Muscle of leg (tissue), 11 donors: ENCODE results near the gene PACS2. TPM values are rescaled to one million over a fixed set of nuclear protein-coding genes. Genes with fewer than 3 reads are reported as not detected.
A peak's percentile ranks its signal among the peaks of the same experiment; 100 is the strongest.

Source experiments
- DNase-seq: peaks from one replicate; pipeline ENCODE4 v3.0.0; 2013
- H3K27ac ChIP-seq: one replicate; pipeline ENCODE4 v1.5.1; 2013; ENCODE audit warnings: mild to moderate bottlenecking, low read length, control low read depth
- H3K27me3 ChIP-seq: one replicate; pipeline ENCODE4 v1.6.1; 2013; ENCODE audit warnings: low read length; ENCODE audit not compliant: control insufficient read depth, insufficient read depth
- H3K36me3 ChIP-seq: one replicate; pipeline ENCODE4 v1.6.1; 2013; ENCODE audit warnings: low read length; ENCODE audit not compliant: control insufficient read depth, insufficient read depth
- H3K4me1 ChIP-seq: one replicate; pipeline ENCODE4 v1.6.1; 2013; ENCODE audit warnings: low read length; ENCODE audit not compliant: control insufficient read depth, insufficient read depth
- H3K4me3 ChIP-seq: one replicate; pipeline ENCODE4 v1.5.1; 2013; ENCODE audit warnings: low read length, control low read depth
- H3K9me3 ChIP-seq: replicated peaks from 2 replicates; pipeline ENCODE4 v1.6.1; 2013; ENCODE audit warnings: low read depth, low read length; ENCODE audit not compliant: control insufficient read depth
- WGBS: methylation state at CpG from one replicate; pipeline ENCODE4 v1.1.5; 2013; ENCODE audit warnings: missing lambda C conversion rate; ENCODE audit not compliant: insufficient coverage; 5-methylcytosine and 5-hydroxymethylcytosine counted together
- polyA plus RNA-seq, 8 donors: library from polyadenylated mRNA; unstranded; fragments of 120-200 nt; gene quantifications; one replicate each; pipeline versions ENCODE4 v1.2.1 to v1.2.3, GENCODE V29; 2013; ENCODE audit warnings: inconsistent platforms in 1 of 8, low replicate concordance in 1 of 8; ENCODE audit not compliant: insufficient read length in 8 of 8, insufficient read depth in 1 of 8
- total RNA-seq: library from RNA; stranded (reverse); fragments of 120-200 nt; gene quantifications from one replicate; pipeline ENCODE4 v1.2.4, GENCODE V29; 2013

The PACS2 gene
- total and polyA plus RNA-seq, 9 donors: 66.2 to 110 (median 86.5) TPM

DNA sequence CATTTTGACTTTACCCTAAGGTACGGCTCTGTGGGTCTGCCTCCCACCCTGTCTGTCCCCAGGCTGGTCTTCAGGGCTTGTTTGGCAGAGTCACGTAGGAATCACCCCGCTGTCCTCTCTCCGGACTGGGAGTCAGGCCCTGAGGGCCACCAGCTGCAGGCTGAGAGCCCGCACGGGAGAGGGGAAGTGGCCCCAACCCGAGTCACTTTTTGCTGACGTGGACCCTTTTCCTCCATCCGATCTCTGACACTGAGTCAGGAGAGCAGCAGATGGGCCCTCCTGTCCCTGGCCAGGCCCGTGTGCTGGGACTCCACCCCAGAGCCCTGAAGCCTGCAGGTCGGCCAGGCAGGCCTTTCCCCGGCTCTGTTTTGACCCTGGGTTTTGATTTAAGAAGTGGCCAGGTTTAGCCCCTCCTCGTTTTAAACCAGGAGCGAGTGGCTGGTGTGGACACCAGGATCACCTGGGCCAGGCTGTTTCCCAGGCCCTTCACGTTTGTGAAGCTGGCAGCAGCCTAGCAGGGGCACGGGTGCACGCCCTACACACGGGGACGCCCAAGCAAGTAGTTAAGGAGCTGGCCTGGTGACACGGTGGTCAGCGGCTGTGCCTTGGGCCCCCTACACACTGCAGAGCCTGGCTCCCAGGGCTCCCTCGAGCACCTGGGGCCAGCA, 71.3 kb downstream of the PACS2 start:
- Histone ChIP-seq H3K4me1 (peaks cover 64% of the 10 kb centered on the region), H3K4me3 (no peak overlapping the region), H3K9me3 (no peaks in the 10 kb centered on the region), H3K27ac (no peak overlapping the region), H3K27me3 (no peaks in the 10 kb centered on the region), H3K36me3 (peaks cover 75% of the 10 kb centered on the region)
- peak; percentile 60 for DNase-seq
- WGBS: 83% methylated on average over 22 of the region's 22 CpGs

DNA sequence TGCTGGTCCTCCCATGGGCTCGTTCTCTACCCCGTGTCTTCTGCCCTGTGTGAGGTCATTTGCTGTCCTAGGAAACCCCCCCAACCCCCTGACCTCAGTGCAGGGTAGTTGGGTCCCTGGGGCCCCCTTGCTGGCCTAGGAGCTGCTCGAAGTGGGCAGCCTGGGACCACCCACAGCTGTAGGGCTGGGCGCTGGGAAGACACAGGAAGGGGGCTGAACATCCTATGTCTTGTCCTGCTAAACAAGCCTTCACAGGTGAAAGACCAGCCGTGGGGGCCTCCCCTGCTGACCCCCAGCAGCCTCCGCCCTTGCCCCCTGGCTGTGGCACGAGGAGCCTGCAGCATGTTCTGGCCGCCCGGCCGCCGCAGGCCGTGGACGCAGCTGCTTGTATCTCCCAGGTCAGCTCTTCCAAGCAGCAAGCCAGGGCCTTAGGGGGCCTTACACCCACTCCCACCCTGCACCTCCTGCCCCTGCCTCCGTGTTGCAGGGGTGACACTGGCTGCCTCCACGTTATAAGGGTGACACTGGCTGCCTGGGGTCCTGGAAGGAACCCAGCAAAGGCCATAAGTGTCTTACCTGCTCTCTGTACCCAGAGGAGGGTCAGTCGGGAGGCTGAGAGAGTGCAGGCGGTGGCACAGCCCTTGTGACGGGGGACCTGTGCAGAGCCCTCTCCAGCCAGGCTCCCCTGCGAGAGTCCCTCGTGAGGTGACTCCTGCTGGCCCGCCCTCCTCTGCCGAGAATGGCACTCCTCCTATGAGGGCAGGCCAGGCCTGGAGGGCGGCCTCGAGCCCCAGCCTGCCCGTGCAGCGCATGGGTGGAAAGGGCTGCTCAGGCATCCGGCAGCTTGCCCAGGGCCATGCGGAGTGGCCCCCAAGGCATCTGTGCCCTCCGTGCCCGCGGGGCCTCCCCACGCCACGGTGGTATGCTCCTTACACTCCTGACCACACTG, 72.3 kb downstream of the PACS2 start:
- peaks cover 65% of the 10 kb centered on the region for H3K4me1 ChIP-seq
- H3K4me3 ChIP-seq: no peak overlapping the region
- H3K27me3 ChIP-seq: no peaks in the 10 kb centered on the region
- 90% methylated on average over 32 of the region's 33 CpGs for WGBS
- H3K9me3 ChIP-seq: no peaks in the 10 kb centered on the region
- H3K27ac ChIP-seq: no peak overlapping the region
- no peak for DNase-seq
- H3K36me3 ChIP-seq: peaks cover 66% of the 10 kb centered on the region

DNA sequence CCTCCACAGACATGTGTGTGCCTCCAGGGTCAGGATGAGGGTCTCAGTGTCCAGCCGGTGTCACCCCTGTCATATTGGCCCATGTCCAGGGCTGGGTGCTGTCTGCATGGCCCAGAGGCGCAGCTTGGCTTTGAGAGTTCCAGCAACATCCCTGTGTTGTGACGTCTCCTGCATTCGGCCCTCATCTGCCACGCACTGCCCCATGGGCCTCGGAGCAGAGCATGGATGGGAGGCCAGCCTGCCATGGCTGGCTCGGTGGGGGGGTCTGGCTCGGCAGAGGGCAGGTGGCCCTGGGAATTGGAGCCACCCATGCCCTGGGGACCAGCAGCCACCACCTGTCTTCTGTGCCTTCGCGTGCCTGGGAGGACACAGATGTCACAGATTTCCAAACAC, 73.0 kb downstream of the PACS2 start:
- Histone ChIP-seq H3K27ac (no peak overlapping the region), H3K36me3 (peaks cover 63% of the 10 kb centered on the region), H3K27me3 (no peaks in the 10 kb centered on the region), H3K4me1 (peaks cover 65% of the 10 kb centered on the region), H3K9me3 (no peaks in the 10 kb centered on the region), H3K4me3 (no peak overlapping the region)
- no peak for DNase-seq
- WGBS: 83% methylated on average over 10 of the region's 10 CpGs

DNA sequence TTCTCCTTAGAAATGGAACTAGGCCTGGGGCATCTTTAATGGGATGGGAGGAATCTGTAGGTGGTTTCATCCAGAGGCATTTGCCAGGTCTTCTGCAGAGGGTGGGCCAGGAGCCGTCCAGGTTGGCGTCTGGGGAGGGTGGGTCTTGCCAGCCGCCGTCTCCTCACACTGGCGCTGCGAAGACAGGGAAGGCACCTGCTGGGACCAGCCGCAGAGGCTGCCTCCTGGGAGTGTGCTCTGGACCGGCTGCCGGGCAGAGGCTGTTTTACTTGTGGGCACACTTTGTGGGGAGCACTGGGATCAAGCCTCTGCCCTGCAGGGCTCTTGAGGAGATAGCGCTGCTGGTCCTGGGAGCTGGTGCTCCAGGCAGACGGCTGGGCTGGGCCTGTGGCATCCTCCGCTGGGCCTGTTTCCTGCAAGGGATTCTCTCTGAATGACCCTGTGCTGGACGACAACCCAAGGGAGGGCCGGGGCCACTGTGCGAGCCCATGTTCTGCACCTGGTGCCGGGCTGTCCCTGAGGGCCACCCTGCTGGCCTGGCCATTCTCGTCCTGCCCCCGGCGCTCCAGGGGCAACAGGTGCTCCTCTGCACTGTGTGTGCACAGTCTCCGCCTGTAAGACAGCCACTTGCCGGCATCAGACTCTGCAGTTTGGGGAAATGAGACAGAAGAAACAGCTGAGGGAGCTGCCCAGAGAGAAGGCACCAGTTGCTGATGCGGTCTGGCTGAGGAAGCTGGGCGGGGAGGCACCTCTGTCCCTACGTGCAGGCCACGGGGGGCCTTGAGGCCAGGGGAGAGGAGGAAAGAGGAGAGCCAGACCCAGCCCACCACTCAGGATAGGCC, 73.8 kb downstream of the PACS2 start:
- WGBS: 72% methylated on average over 21 of the region's 25 CpGs
- Histone ChIP-seq H3K27me3 (no peaks in the 10 kb centered on the region), H3K4me1 (peaks cover 65% of the 10 kb centered on the region), H3K9me3 (no peaks in the 10 kb centered on the region), H3K4me3 (no peak overlapping the region), H3K36me3 (peaks cover 61% of the 10 kb centered on the region), H3K27ac (peak overlapping the region; percentile 74)
- DNase-seq: peak; percentile 75

DNA sequence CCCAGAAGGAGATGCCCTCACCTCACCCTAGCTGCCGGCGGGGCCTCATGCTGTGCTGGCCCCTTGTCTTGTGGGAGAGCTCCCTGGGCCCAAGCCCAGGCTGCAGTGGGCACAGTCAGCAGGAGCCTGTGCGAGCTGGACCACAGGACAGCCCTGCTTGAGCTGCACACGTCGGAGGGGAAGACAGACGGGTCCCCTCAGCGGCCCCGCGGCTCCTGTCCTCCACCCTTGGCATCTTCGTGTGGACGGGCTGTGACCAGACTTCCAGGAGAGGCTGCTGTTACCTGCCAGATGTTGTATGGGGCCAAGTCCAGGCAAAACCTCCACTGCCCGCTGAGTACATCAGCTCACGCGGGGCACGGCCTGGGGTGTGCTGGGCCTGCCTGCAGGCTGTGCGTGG, 74.4 kb downstream of the PACS2 start:
- Histone ChIP-seq H3K4me1 (peaks cover 65% of the 10 kb centered on the region), H3K27ac (peak overlapping the region; percentile 74), H3K27me3 (no peaks in the 10 kb centered on the region), H3K4me3 (no peak overlapping the region), H3K9me3 (no peaks in the 10 kb centered on the region), H3K36me3 (peaks cover 54% of the 10 kb centered on the region)
- no peak for DNase-seq
- WGBS: 82% methylated on average over 16 of the region's 16 CpGs

DNA sequence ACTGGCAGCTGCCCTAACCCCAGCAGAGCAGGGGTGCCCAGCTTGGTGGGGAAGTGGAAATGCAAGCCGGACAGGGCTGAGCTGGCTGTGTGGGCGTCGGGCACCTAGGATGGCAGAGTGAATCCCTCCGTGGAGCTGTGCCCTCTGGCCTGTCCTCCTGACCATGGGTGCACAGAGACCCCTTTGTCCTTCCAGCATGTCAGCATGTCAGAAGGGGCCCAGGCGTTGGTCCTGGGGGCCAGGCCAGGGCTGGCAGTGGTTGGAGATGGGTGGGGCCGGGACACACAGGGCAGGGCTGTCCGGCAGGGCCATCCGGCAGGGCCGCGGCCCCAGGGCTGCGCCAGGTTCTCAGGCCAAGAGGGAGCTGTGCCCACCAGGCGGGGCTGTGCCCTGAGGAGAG, 75.0 kb downstream of the PACS2 start:
- no peak for DNase-seq
- Histone ChIP-seq H3K4me1 (peaks cover 62% of the 10 kb centered on the region), H3K36me3 (peaks cover 51% of the 10 kb centered on the region), H3K4me3 (no peak overlapping the region), H3K27me3 (no peaks in the 10 kb centered on the region), H3K9me3 (no peaks in the 10 kb centered on the region), H3K27ac (peak overlapping the region; percentile 74)
- WGBS: 77% methylated on average over 7 of the region's 12 CpGs

DNA sequence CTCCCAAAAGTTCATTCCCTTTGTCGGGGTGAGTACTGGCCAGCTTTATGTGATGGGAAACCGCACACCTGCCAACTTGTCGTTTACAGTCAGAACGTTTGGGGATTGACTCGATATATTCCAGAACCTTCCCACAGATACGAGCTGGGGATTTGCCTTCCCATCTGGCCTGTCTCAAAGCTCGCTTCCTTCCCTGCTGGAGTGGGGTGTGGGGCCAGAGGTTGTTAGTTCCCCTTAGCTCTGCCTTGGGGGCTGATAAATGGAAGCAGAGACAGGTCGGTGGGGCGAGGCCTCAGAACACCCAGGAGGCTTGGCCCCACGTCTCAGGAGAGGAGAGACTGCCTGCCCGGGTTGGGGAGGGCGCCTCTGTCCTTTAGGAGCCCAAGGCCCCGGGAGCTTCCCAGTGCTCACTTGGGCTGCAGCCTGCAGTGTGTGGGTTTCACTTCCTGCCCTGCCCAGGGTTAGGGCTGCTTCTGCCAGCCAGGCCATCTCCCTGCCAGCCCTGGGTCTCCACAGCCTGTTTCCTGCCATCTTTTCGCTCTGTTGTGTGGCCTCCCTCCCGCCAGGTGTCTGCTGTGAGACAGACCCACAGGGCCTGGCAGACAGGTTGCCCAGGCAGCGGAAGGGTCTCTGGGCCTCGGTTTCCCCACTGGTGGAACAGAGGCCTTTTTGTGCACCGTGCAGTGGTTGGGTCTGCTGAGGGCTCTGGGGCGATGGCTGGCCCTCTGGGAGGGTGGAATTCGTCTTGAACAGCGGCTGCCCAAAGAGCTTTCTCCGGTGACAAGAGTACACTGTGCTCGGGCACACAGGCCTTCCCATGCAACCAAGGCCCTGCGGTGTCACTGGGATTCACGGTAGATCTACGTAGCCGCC, 75.7 kb downstream of the PACS2 start:
- H3K4me3 ChIP-seq: no peak overlapping the region
- WGBS: 72% methylated on average over 22 of the region's 27 CpGs
- peaks cover 52% of the 10 kb centered on the region for H3K36me3 ChIP-seq
- H3K27me3 ChIP-seq: no peaks in the 10 kb centered on the region
- peak; percentile 46 for DNase-seq
- H3K27ac ChIP-seq: peak overlapping the region; percentile 74
- H3K9me3 ChIP-seq: no peaks in the 10 kb centered on the region
- H3K4me1 ChIP-seq: peaks cover 59% of the 10 kb centered on the region

DNA sequence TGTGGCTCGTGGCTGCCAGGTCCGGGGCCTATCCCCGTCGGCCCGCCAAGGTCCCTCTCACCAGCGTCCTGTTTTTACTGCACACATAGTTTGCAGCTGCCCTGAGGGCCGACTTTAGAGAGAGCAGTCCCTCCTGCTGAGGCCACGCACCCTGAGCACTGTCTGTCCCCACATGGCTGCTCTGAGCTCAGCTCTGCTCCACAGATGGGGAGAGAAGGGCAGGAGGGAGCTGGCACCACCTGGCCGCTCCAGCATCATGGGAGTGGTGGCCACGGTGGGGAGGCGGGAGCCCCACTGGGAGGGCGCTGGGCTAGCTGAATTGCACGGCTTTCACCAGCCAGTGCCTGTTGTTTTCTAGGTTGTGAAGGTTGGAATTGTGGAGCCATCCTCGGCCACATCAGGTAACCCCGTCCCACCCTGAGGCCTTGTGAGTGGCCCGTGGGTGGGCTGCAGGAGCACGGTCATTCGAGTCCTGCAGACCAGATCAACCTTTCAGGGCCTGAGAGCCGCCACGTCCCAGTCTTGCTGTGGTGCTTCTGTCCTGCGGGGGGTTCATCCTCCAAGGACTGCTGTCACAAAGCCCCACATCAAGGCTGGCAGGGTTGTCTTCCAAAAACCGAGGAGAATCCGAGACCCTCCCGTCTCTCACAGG, 76.4 kb downstream of the PACS2 start:
- H3K27me3 ChIP-seq: no peaks in the 10 kb centered on the region
- H3K36me3 ChIP-seq: peaks cover 46% of the 10 kb centered on the region
- no peak overlapping the region for H3K27ac ChIP-seq
- no peaks in the 10 kb centered on the region for H3K9me3 ChIP-seq
- no peak for DNase-seq
- H3K4me1 ChIP-seq: peaks cover 52% of the 10 kb centered on the region
- WGBS: 87% methylated on average over 21 of the region's 24 CpGs
- H3K4me3 ChIP-seq: no peak overlapping the region

DNA sequence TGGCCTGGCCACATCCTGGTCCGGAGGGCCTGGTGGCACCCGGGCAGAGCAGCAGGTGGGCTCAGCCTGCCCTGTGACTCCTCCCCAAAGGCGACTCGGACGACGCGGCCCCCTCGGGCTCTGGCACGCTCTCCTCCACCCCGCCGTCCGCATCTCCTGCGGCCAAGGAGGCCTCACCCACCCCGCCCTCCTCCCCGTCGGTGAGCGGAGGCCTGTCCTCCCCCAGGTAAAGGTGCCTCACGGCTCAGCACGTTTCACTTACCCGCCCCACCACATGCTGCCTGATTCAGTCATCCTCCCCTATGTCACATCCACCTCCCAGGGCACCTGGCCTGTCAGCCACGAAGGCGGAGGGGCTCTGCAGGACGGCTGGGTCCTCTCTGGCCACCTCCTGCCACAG, 77.0 kb downstream of the PACS2 start:
- Histone ChIP-seq H3K36me3 (peaks cover 41% of the 10 kb centered on the region), H3K27ac (no peak overlapping the region), H3K4me3 (no peak overlapping the region), H3K9me3 (no peaks in the 10 kb centered on the region), H3K27me3 (no peaks in the 10 kb centered on the region), H3K4me1 (peaks cover 46% of the 10 kb centered on the region)
- 87% methylated on average over 22 of the region's 23 CpGs for WGBS
- DNase-seq: no peak
